Uterus (tissue), 4 donors: ENCODE results near the gene NEDD4L. TPM values are rescaled to one million over a fixed set of nuclear protein-coding genes. Genes with fewer than 3 reads are reported as not detected.
A peak's percentile ranks its signal among the peaks of the same experiment; 100 is the strongest.
"Not testable (repeated sequence)": the region's sequence is repeated elsewhere in the genome, so short reads cannot be mapped to it uniquely, and the experiment has no call there.

ENCODE experiments used
- DNase-seq, 2 donors: peaks; one replicate each; pipeline ENCODE4 v3.0.0-alpha.2; 2019 to 2020
- H3K27ac ChIP-seq, 2 donors: fragments of 200-600 bp; sonication (generic); 1 replicate in 1 of 2; 2 replicates in 1 of 2; pipeline ENCODE4 v1.5.1; 2016 to 2018
- H3K27me3 ChIP-seq, 2 donors: fragments of 200-600 bp; sonication (generic); one replicate each; pipeline ENCODE4 v1.5.1; 2018 to 2019; ENCODE audit warnings: control low read depth in 1 of 2
- H3K36me3 ChIP-seq, 2 donors: fragments of 200-600 bp; sonication (generic); one replicate each; pipeline ENCODE4 v1.5.1; 2019; ENCODE audit warnings: control low read depth in 1 of 2
- H3K4me1 ChIP-seq, 2 donors: fragments of 200-600 bp; sonication (generic); one replicate each; pipeline ENCODE4 v1.5.1; 2018 to 2019; ENCODE audit warnings: control low read depth in 1 of 2
- H3K4me3 ChIP-seq, 2 donors: fragments of 200-600 bp; sonication (generic); 1 replicate in 1 of 2; 2 replicates in 1 of 2; pipeline ENCODE4 v1.5.1; 2018 to 2019; ENCODE audit warnings: mild to moderate bottlenecking in 1 of 2
- H3K9me3 ChIP-seq, 2 donors: fragments of 200-600 bp; sonication (generic); one replicate each; pipeline ENCODE4 v1.5.1; 2019; ENCODE audit warnings: control low read depth in 1 of 2
- CTCF ChIP-seq, 4 experiments: fragments of 200-600 bp in 2 of 4; fragments of 450-650 bp in 2 of 4; sonication (generic) in 2 of 4; IDR thresholded peaks; one replicate each; pipeline ENCODE4 v1.5.1; 2016 to 2019; ENCODE audit warnings: antibody characterized with exemption in 4 of 4, mild to moderate bottlenecking in 2 of 4, moderate library complexity in 1 of 4
- POLR2A ChIP-seq, 2 donors: fragments of 450-650 bp; IDR thresholded peaks; one replicate each; pipeline ENCODE4 v1.6.1; 2016; ENCODE audit warnings: antibody characterized with exemption in 2 of 2, mild to moderate bottlenecking in 1 of 2, moderate library complexity in 1 of 2
- intact Hi-C: fragments of 100-400 bp; cut with DNase I; formaldehyde crosslinking; loops from one replicate; pipeline ENCODE4 v1.15.1; 2023; ENCODE audit warnings: low total_unique reads
- total RNA-seq, 4 donors: library from RNA; depleted of rRNA in 3 of 4; stranded (reverse); fragments of >200 nt in 3 of 4; gene quantifications; one replicate each; pipeline versions ENCODE4 v1.1.0 to v1.2.4, GENCODE V29; 2014 to 2023
- donor health status: DM: yes; HTN: yes; CAD: no.

Gene NEDD4L
- total RNA-seq, 4 donors from 2014 or later = 6.2 to 45.9 (median 32.3) TPM

DNA sequence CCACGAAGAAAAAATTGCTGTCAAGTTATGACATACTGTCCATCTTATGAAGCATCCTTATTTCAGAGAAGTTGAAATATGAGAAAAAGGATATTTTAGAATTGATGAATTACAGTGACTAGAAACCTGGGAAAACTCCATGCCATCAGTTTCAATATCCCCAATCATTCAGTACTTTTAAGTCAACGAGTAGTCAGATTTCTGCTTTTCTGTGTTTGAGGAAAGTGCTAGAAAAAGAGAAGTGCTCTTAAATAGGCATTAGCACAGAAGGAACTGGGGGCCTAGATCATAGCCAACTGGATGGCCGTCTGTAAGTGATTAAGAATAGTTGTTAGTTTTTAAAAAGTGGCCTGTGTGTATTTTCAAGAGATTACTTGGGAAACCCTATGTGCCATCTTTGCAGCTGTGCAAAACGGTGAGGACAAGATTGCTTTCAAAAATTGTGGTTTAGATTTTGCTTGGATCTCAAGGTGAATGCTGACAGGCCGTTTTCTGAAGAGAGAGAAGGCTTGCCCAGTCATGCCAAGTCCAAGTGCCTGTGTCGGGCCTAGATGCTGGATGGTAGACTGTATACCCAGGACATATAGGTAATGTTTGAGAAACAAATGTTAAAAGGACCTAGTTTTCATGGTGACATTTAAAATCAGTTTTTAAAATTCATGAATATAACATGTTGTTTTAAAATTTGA, 5.1 kb downstream of the NEDD4L start:
- intact Hi-C loops = no loop called here
- Histone ChIP-seq H3K4me3 (no peak overlapping the region), H3K27ac (no peak overlapping the region), H3K9me3 (no peaks in the 10 kb centered on the region), H3K27me3 (no peaks in the 10 kb centered on the region), H3K4me1 (no peaks in the 10 kb centered on the region), H3K36me3 (no peaks in the 10 kb centered on the region)
- no peak for DNase-seq
- TF ChIP-seq CTCF (IDR thresholded peaks at IDR 0.05) (no peak), POLR2A (IDR thresholded peaks at IDR 0.05) (no peak)

GRCh38 chr18:58050963-58051362, 6.9 kb downstream of the NEDD4L start:
- H3K27me3 ChIP-seq, DNase-seq, H3K4me3 ChIP-seq, H3K4me1 ChIP-seq, H3K9me3 ChIP-seq, H3K27ac ChIP-seq, H3K36me3 ChIP-seq, intact Hi-C loops: not testable (repeated sequence)

DNA sequence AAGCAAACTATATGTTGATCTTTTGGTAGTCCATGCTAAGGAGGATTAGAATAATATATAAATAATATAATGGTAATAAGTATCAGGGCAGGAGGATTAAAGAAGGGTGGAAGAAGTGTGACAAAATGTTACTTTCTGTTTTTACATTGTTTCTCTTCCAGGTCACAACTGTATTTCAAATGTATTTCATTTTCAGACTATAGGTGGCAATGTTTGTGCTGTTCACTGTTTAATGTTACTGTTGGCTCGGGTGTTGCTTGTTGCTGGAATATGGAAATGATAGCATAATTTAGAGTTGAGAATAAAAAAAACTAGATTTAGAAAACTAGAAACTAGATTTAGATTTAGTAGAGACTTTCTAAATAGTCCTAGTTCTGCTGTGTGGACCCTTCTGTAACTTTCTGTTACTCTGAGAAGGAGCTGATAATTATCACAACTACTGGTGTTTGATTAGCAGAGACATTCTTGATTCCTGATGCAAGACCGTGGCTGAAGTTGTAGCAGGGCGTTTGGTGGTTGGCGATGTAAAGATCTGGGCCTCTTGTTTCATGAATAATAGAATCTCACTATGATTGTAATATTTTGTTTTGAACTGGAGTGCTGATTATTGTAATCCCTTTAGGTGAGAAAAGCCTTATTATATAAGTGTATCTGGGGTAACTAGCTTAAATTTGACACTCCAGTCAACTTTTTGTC, 7.9 kb downstream of the NEDD4L start:
- intact Hi-C loops = no loop called here
- H3K27ac ChIP-seq = no peak overlapping the region
- H3K4me1 ChIP-seq = no peaks in the 10 kb centered on the region
- no peaks in the 10 kb centered on the region for H3K27me3 ChIP-seq
- no peak for DNase-seq
- no peak for TF ChIP-seq POLR2A (IDR thresholded peaks at IDR 0.05)
- peak in 1 of 4 experiments; percentile 9 for TF ChIP-seq CTCF (IDR thresholded peaks at IDR 0.05)
- H3K36me3 ChIP-seq = no peaks in the 10 kb centered on the region
- no peaks in the 10 kb centered on the region for H3K9me3 ChIP-seq
- no peak overlapping the region for H3K4me3 ChIP-seq

GRCh38 chr18:58052960-58053359, 8.9 kb downstream of the NEDD4L start:
- Histone ChIP-seq H3K36me3 (no peaks in the 10 kb centered on the region), H3K27me3 (no peaks in the 10 kb centered on the region), H3K9me3 (no peaks in the 10 kb centered on the region), H3K27ac (no peak overlapping the region), H3K4me1 (no peaks in the 10 kb centered on the region), H3K4me3 (no peak overlapping the region)
- intact Hi-C loops = no loop called here
- TF ChIP-seq CTCF (IDR thresholded peaks at IDR 0.05) (no peak), POLR2A (IDR thresholded peaks at IDR 0.05) (no peak)
- no peak for DNase-seq

DNA sequence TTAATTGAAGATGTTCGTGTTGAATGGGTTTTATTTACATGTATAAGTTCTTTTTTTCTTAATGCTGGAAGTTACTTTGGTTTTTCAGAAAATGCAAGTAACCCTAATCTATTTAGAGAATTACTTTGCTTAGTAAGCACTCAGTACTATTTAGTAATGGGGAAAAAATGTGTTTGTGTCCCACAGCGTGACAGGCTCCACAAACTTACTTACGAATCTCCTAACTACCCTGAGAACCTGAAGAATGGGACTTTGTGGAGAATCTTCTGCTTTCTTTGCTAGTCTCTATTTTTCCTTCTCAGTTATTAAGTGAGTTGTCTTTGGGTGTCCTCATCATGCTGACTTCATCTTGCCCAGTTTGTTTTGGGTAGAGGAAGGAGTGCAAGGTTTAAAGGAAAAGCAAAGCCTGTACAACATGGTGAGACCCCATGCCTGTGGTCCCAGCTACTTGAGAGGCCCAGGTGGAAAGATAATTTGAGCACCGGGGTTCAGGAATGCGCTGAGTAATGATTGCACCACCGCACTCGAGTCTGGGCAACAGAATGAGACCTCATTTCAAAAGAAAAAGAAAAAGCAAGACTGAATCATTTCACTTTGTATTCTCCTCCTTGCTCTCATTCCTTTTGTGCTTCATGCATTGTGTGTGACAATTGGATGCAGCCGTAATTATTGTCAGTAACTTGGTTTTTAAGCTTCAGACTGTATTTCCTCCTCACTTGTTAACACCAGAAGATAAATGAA, 10.2 kb downstream of the NEDD4L start:
- H3K27ac ChIP-seq = no peak overlapping the region
- intact Hi-C loops = no loop called here
- no peaks in the 10 kb centered on the region for H3K36me3 ChIP-seq
- H3K4me3 ChIP-seq = no peak overlapping the region
- H3K9me3 ChIP-seq = no peaks in the 10 kb centered on the region
- TF ChIP-seq CTCF (IDR thresholded peaks at IDR 0.05) (no peak), POLR2A (IDR thresholded peaks at IDR 0.05) (no peak)
- no peaks in the 10 kb centered on the region for H3K4me1 ChIP-seq
- DNase-seq = no peak
- no peaks in the 10 kb centered on the region for H3K27me3 ChIP-seq
